Naive thymus-derived CD8-positive, alpha-beta T cell (primary cell): Measurements from ENCODE around the gene PLSCR2. TPM values are rescaled to one million over a fixed set of nuclear protein-coding genes. Genes with fewer than 3 reads are reported as not detected.
"Not testable (repeated sequence)": the region's sequence is repeated elsewhere in the genome, so short reads cannot be mapped to it uniquely, and the experiment has no call there.

ENCODE experiments used
- ATAC-seq, 2 donors: fragments of 150-1000 bp; cut with Tn5 transposase in 1 of 2; sonication (Bioruptor Pico), chemical (Tn5 transposase) in 1 of 2; 1 replicate in 1 of 2; 2 replicates in 1 of 2; pipeline ENCODE4 v1.10.0; 2021; ENCODE audit warnings: mild to moderate bottlenecking in 2 of 2, moderate library complexity in 2 of 2
- POLR2A ChIA-PET: fragments of 350-600 bp; sonication (Branson Sonifier 250); formaldehyde crosslinking; loops from one replicate; lab custom pipeline; 2021; ENCODE audit warnings: antibody characterized with exemption; lab: Charles Lee
- DNase-seq, 10 donors: peaks; one replicate each; pipeline versions ENCODE4 v3.0.0 to v3.0.0-alpha.2; 2020 to 2022
- H3K27ac Mint-ChIP-seq, 10 donors: one replicate each; pipeline ENCODE4 v1.8.0; 2020 to 2022; ENCODE audit warnings: mild to moderate bottlenecking in 10 of 10, mixed read lengths in 10 of 10, moderate library complexity in 4 of 10, inconsistent platforms in 1 of 10
- H3K27me3 Mint-ChIP-seq, 5 donors: one replicate each; pipeline ENCODE4 v1.8.0; 2021 to 2022; ENCODE audit warnings: mixed read lengths in 5 of 5
- H3K36me3 Mint-ChIP-seq, 3 donors: one replicate each; pipeline ENCODE4 v1.8.0; 2020 to 2022; ENCODE audit warnings: mixed read lengths in 3 of 3, mild to moderate bottlenecking in 2 of 3, inconsistent platforms in 1 of 3
- H3K4me1 Mint-ChIP-seq, 4 donors: one replicate each; pipeline ENCODE4 v1.8.0; 2021 to 2022; ENCODE audit warnings: mixed read lengths in 4 of 4
- H3K4me3 Mint-ChIP-seq, 10 donors: one replicate each; pipeline ENCODE4 v1.8.0; 2020 to 2022; ENCODE audit warnings: mild to moderate bottlenecking in 10 of 10, mixed read lengths in 10 of 10, moderate library complexity in 6 of 10, inconsistent platforms in 1 of 10
- H3K9me3 Mint-ChIP-seq, 9 donors: one replicate each; pipeline ENCODE4 v1.8.0; 2020 to 2022; ENCODE audit warnings: mixed read lengths in 9 of 9, mild to moderate bottlenecking in 3 of 9, inconsistent platforms in 1 of 9, moderate library complexity in 1 of 9
- polyA plus RNA-seq, 3 donors: library from polyadenylated mRNA; unstranded; fragments of 300-500 nt; fragmentation: Illumina TruSeq; gene quantifications; one replicate each; pipeline ENCODE4 v1.2.3, GENCODE V29; 2021
- total RNA-seq, 8 experiments: library from RNA in 2 of 8; stranded (reverse) in 2 of 8; gene quantifications; one replicate each; pipeline ENCODE4 v1.2.3 and lab custom pipeline; 2021 to 2026

The PLSCR2 gene
- total and polyA plus RNA-seq, 5 experiments from 2014 or later, result 0.31 to 1.2 (median 0.76) TPM; not detected in 2

DNA sequence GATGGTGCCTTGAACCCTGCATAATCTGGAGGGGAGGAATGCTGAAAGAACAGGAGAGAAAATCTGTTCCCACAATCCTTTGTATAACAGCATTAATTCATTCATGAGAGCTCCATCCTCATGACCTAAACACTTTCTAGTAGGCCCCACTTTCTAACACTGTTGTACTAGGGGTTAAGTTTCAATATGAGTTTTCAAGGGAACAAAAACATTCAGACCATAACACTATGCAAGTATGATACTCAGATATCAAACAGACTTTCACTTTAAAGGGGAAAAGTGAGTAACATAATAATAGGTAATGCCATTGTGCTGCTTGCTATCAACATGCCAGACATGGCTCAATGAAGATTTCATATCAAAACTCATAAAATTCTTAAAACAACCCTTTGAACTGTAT lies 32.4 kb upstream of the PLSCR2 start:
- peaks cover 9 to 18% (median 13%) of the 10 kb centered on the region in 4 donors for H3K4me1 Mint-ChIP-seq
- peaks cover 0 to 6% (median 0%) of the 10 kb centered on the region in 3 donors for H3K36me3 Mint-ChIP-seq
- H3K9me3 Mint-ChIP-seq, result peaks cover 0 to 6% (median 0%) of the 10 kb centered on the region in 9 donors
- no peaks in the 10 kb centered on the region for H3K27me3 Mint-ChIP-seq
- H3K4me3 Mint-ChIP-seq, result no peak overlapping the region
- no peak overlapping the region for H3K27ac Mint-ChIP-seq
- POLR2A ChIA-PET, result no interaction called here
- no peak for DNase-seq
- ATAC-seq, result no peak

DNA sequence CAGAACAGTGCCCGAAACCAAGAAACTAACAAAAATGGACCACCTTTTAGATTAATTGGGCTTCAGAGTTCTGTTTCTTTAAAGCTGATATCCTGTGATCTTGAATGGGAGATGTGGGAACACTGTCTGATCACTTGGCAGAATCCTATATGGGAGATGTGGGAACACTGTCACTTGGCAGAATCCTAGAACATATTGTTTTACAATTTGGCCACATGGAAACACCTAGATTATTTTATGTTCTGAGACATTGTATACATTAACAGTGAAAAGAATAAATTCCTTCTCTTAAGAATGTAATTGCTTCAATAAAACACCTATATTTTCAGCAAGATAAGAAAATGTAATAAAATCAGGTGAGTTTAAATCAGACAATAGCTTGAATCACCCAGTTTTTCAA lies 30.3 kb upstream of the PLSCR2 start:
- Mint-ChIP-seq H3K27ac (no peak overlapping the region), H3K36me3 (peaks cover 0 to 6% (median 0%) of the 10 kb centered on the region in 3 donors), H3K27me3 (peaks cover 0 to 2% (median 0%) of the 10 kb centered on the region in 5 donors), H3K4me1 (peaks cover 11 to 20% (median 14%) of the 10 kb centered on the region in 4 donors), H3K9me3 (peaks cover 0 to 6% (median 2%) of the 10 kb centered on the region in 9 donors), H3K4me3 (no peak overlapping the region)
- POLR2A ChIA-PET, result no interaction called here
- ATAC-seq, result no peak
- no peak for DNase-seq

- peaks cover 0 to 2% (median 0%) of the 10 kb centered on the region in 5 donors for H3K27me3 Mint-ChIP-seq
- POLR2A ChIA-PET, result no interaction called here
- peak in 9 of 10 donors; percentile 3 to 83 (median 65) for DNase-seq
- peaks cover 11 to 20% (median 14%) of the 10 kb centered on the region in 4 donors for H3K4me1 Mint-ChIP-seq
- peak; percentile 84 to 89 for ATAC-seq
- H3K4me3 Mint-ChIP-seq, result peak overlapping the region; percentile 56 to 87 (median 78)
- no peaks in the 10 kb centered on the region for H3K36me3 Mint-ChIP-seq
- peak overlapping the region; percentile 29 to 96 (median 88) for H3K27ac Mint-ChIP-seq
- peaks cover 0 to 7% (median 4%) of the 10 kb centered on the region in 9 donors for H3K9me3 Mint-ChIP-seq
Measured at GRCh38 chr3:146498002-146498736, 28.8 kb upstream of the PLSCR2 start.

GRCh38 chr3:146497145-146497843 lies 27.9 kb upstream of the PLSCR2 start:
- Mint-ChIP-seq H3K4me3 (peak overlapping the region in 6 of 10 donors; percentile 56 to 87 (median 76)), H3K9me3 (peaks cover 0 to 13% (median 6%) of the 10 kb centered on the region in 9 donors), H3K27ac (peak overlapping the region in 6 of 10 donors; percentile 29 to 95 (median 87)), H3K4me1 (peaks cover 11 to 20% (median 14%) of the 10 kb centered on the region in 4 donors)
- DNase-seq, H3K27me3 Mint-ChIP-seq, H3K36me3 Mint-ChIP-seq, POLR2A ChIA-PET, ATAC-seq: not testable (repeated sequence)

DNA sequence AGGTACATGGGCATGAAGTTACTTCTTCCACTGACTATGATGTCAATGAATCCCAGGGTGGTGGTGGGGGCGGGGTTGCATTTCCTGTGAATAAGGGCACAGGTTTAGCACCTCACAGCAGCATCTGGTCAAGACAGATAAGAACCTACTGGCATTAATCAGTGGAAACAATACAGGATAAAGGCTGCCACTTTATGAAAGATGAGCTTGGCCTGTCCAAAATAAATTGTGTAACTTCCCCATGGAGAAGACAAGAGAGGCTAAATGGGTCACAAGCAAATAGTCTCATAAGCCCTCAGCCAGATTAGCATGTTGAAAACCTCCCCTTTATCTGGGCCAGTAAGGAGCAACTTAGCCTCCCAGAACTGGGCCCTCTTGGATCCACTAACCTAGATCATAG lies 27.4 kb upstream of the PLSCR2 start:
- POLR2A ChIA-PET, result no interaction called here
- Mint-ChIP-seq H3K9me3 (peaks cover 0 to 19% (median 10%) of the 10 kb centered on the region in 9 donors), H3K27ac (peak overlapping the region in 4 of 10 donors; percentile 10 to 59 (median 51)), H3K36me3 (peaks cover 0 to 13% (median 8%) of the 10 kb centered on the region in 3 donors), H3K4me3 (peak overlapping the region in 1 of 10 donors; percentile 24), H3K27me3 (peaks cover 0 to 8% (median 0%) of the 10 kb centered on the region in 5 donors), H3K4me1 (peaks cover 11 to 20% (median 14%) of the 10 kb centered on the region in 4 donors)
- DNase-seq (no peak), ATAC-seq (no peak)

- DNase-seq (no peak), ATAC-seq (no peak)
- Mint-ChIP-seq H3K36me3 (peaks cover 0 to 16% (median 13%) of the 10 kb centered on the region in 3 donors), H3K27me3 (peaks cover 0 to 8% (median 0%) of the 10 kb centered on the region in 5 donors), H3K4me1 (peaks cover 11 to 20% (median 14%) of the 10 kb centered on the region in 4 donors), H3K4me3 (peak overlapping the region in 1 of 10 donors; percentile 1), H3K27ac (peak overlapping the region in 3 of 10 donors; percentile 2 to 56 (median 46)), H3K9me3 (peaks cover 0 to 23% (median 11%) of the 10 kb centered on the region in 9 donors)
- POLR2A ChIA-PET, result no interaction called here
Measured at GRCh38 chr3:146496251-146496650, 26.9 kb upstream of the PLSCR2 start.

DNA sequence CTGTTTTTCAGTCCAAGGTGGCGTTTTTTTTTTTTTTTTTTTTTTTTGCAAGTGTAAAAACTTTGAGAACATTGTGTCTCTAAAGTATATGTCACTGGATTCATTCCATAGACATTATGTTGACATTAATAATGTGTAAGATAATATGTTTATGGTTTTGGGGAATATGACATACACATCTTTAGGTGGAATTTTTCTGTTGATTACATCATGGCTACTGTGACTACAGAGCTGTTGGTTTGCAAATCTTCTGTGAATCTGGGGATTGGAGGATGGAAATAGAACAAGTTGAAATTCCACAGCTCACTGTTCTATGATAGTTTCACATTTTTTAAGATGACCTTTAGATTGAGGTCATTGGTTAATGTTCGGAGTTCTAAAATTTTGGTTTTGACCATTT lies 24.4 kb upstream of the PLSCR2 start:
- Mint-ChIP-seq H3K4me1 (peaks cover 11 to 20% (median 13%) of the 10 kb centered on the region in 4 donors), H3K36me3 (peaks cover 0 to 25% (median 19%) of the 10 kb centered on the region in 3 donors), H3K27me3 (peaks cover 0 to 8% (median 0%) of the 10 kb centered on the region in 5 donors), H3K9me3 (peaks cover 6 to 47% (median 16%) of the 10 kb centered on the region in 9 donors), H3K27ac (no peak overlapping the region), H3K4me3 (no peak overlapping the region)
- POLR2A ChIA-PET, result no interaction called here
- no peak for ATAC-seq
- no peak for DNase-seq

GRCh38 chr3:146493221-146493620 lies 23.9 kb upstream of the PLSCR2 start:
- Mint-ChIP-seq H3K9me3 (peaks cover 6 to 52% (median 21%) of the 10 kb centered on the region in 9 donors), H3K27me3 (peaks cover 0 to 8% (median 0%) of the 10 kb centered on the region in 5 donors), H3K4me1 (peaks cover 5 to 17% (median 9%) of the 10 kb centered on the region in 4 donors), H3K4me3 (no peak overlapping the region), H3K27ac (no peak overlapping the region), H3K36me3 (peaks cover 0 to 27% (median 19%) of the 10 kb centered on the region in 3 donors)
- no peak for ATAC-seq
- DNase-seq, result no peak
- POLR2A ChIA-PET, result no interaction called here

DNA sequence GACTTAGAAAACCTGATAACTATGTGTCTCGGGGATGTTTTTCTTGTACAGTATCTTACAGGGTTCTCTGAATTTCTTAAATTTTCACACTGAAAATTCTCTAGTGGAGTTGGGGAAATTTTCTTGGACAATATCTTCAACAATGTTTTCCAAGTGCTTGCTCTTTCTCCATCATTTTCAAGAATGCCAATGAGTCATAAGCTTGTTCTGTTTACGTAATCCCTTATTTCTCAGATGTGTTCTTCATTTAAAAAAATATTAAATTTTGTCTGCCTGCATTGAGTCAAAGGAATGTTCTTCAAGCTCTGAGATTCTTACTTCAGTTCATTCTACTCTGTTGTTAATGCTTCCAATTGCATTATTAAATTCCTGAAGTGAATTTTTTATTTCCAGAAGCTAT lies 21.9 kb upstream of the PLSCR2 start:
- Mint-ChIP-seq H3K9me3 (peaks cover 9 to 63% (median 24%) of the 10 kb centered on the region in 9 donors), H3K27me3 (peaks cover 0 to 8% (median 0%) of the 10 kb centered on the region in 5 donors), H3K4me3 (no peak overlapping the region), H3K4me1 (peaks cover 0 to 4% (median under 1%) of the 10 kb centered on the region in 4 donors), H3K27ac (no peak overlapping the region), H3K36me3 (peaks cover 0 to 39% (median 19%) of the 10 kb centered on the region in 3 donors)
- ATAC-seq (no peak), DNase-seq (no peak)
- POLR2A ChIA-PET, result no interaction called here

DNA sequence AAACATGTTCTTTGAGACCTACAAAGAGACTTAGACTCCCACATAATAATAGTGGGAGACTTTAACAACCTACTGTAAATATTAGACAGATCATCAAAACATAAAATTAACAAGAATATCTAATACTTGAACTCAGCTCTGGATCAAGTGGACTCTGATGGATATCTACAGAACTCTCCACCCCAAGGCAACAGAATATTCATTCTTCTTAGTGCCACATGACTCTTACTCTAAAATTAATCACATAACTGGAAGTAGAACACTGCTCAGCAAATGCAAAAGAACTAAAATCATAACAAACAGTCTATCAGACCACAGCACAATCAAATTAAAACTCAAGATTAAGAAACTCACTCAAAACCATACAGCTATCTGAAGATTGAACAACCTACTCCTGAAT lies 15.9 kb upstream of the PLSCR2 start:
- no peak for ATAC-seq
- DNase-seq, result no peak
- Mint-ChIP-seq H3K36me3 (peaks cover 0 to 32% (median 4%) of the 10 kb centered on the region in 3 donors), H3K9me3 (peaks cover 4 to 68% (median 21%) of the 10 kb centered on the region in 9 donors), H3K4me3 (no peak overlapping the region), H3K27ac (no peak overlapping the region), H3K27me3 (peaks cover 0 to 22% (median 5%) of the 10 kb centered on the region in 5 donors), H3K4me1 (peaks cover 0 to 2% (median 0%) of the 10 kb centered on the region in 4 donors)
- POLR2A ChIA-PET, result no interaction called here

- POLR2A ChIA-PET, result no interaction called here
- peaks cover 8 to 33% (median 20%) of the 10 kb centered on the region in 5 donors for H3K27me3 Mint-ChIP-seq
- H3K36me3 Mint-ChIP-seq, result peaks cover 0 to 10% (median 5%) of the 10 kb centered on the region in 3 donors
- H3K9me3 Mint-ChIP-seq, result peaks cover 0 to 15% (median 5%) of the 10 kb centered on the region in 9 donors
- H3K4me3 Mint-ChIP-seq, result no peak overlapping the region
- no peak for ATAC-seq
- H3K27ac Mint-ChIP-seq, result no peak overlapping the region
- no peak for DNase-seq
- H3K4me1 Mint-ChIP-seq, result no peaks in the 10 kb centered on the region
Measured at GRCh38 chr3:146476094-146476740, 6.9 kb upstream of the PLSCR2 start.

DNA sequence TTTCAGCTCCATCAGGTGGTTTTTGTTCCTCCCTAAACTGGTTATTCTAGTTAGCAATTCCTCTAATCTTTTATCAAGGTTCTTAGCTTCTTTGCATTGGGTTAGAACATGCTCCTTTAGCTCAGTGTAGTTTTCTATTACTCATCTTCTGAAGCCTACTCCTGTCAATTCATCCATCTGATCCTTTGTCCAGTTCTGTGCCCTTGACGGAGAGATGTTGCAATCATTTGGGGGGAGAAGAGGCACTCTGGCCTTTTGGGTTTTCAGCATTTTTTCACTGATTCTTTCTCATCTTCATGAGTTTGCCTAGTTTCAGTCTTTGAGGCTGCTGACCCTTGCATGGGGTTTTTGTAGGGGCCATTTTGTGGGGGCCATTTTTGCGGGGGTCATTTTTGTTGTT lies 5.6 kb upstream of the PLSCR2 start:
- ATAC-seq, H3K9me3 Mint-ChIP-seq, H3K36me3 Mint-ChIP-seq, POLR2A ChIA-PET, H3K4me1 Mint-ChIP-seq, H3K27ac Mint-ChIP-seq, H3K4me3 Mint-ChIP-seq, DNase-seq: not testable (repeated sequence)
- peaks cover 8 to 26% (median 17%) of the 10 kb centered on the region in 5 donors for H3K27me3 Mint-ChIP-seq
